Adrenal gland (tissue), 5 donors: ENCODE results near the gene CDS2.

Experiments
- POLR2A ChIP-seq, 2 donors: fragments of 450-650 bp; IDR thresholded peaks; one replicate each; pipeline ENCODE4 v1.6.1; 2017; ENCODE audit warnings: antibody characterized with exemption in 2 of 2, mild to moderate bottlenecking in 2 of 2, moderate library complexity in 1 of 2
- TF ChIP-seq, protein P1 (sequence below), 6 experiments: fragments of 450-650 bp in 4 of 6; fragments of 200-600 bp in 2 of 6; sonication (generic) in 1 of 6; IDR thresholded peaks; 1 replicate in 5 of 6; 2 replicates in 1 of 6; pipeline versions ENCODE4 v1.5.1 to v1.8.0; 2016 to 2021; ENCODE audit warnings: antibody characterized with exemption in 6 of 6, mild to moderate bottlenecking in 2 of 6, moderate library complexity in 1 of 6
- donor health status: DM: no; HTN: no; CAD: no.

DNA sequence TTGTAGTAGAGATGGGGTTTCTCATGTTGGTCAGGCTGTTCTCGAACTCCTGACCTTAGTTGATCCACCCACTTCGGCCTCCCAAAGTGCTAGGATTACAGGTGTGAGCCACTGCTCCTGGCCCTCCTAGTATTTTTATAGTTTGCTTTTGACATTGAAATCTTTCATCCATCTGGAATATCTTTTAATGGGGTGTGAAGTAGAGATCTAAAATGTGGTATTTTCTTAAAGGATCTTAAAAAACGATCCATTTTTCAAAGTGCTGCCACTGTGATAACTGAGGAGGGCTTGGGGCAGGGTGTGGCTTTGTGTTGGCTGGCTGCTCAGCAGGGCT lies 23.1 kb downstream of the CDS2 start:
- no peak for TF ChIP-seq POLR2A (IDR thresholded peaks at IDR 0.05)
- TF ChIP-seq, protein P1, sequence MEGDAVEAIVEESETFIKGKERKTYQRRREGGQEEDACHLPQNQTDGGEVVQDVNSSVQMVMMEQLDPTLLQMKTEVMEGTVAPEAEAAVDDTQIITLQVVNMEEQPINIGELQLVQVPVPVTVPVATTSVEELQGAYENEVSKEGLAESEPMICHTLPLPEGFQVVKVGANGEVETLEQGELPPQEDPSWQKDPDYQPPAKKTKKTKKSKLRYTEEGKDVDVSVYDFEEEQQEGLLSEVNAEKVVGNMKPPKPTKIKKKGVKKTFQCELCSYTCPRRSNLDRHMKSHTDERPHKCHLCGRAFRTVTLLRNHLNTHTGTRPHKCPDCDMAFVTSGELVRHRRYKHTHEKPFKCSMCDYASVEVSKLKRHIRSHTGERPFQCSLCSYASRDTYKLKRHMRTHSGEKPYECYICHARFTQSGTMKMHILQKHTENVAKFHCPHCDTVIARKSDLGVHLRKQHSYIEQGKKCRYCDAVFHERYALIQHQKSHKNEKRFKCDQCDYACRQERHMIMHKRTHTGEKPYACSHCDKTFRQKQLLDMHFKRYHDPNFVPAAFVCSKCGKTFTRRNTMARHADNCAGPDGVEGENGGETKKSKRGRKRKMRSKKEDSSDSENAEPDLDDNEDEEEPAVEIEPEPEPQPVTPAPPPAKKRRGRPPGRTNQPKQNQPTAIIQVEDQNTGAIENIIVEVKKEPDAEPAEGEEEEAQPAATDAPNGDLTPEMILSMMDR (IDR thresholded peaks at IDR 0.05): no peak
